Psoas muscle (tissue), 8 donors: ENCODE measurements around the gene SCN3A. TPM values are rescaled to one million over a fixed set of nuclear protein-coding genes. Genes with fewer than 3 reads are reported as not detected.

Experiments
- ATAC-seq, 4 donors: fragments of 200-7000 bp; cut with Tn5 transposase; one replicate each; pipeline ENCODE4 v1.9.1; 2020; ENCODE audit warnings: moderate library complexity in 3 of 4, mild to moderate bottlenecking in 2 of 4
- DNase-seq, 2 donors: peaks; one replicate each; pipeline ENCODE4 v3.0.0-alpha.2; 2020
- H3K27ac ChIP-seq: fragments of 200-600 bp; one replicate; pipeline ENCODE4 v1.8.0; 2022
- H3K27me3 ChIP-seq, 3 donors: fragments of 200-600 bp in 1 of 3; one replicate each; pipeline versions ENCODE4 v1.6.1 to v1.8.0; 2013 to 2022; ENCODE audit warnings: low read length in 2 of 3, mild to moderate bottlenecking in 2 of 3, moderate library complexity in 1 of 3; ENCODE audit not compliant: insufficient read depth in 3 of 3
- H3K36me3 ChIP-seq, 2 donors: fragments of 200-600 bp in 1 of 2; one replicate each; pipeline versions ENCODE4 v1.6.1 to v1.8.0; 2013 to 2022; ENCODE audit warnings: low read depth in 1 of 2, mild to moderate bottlenecking in 1 of 2, moderate library complexity in 1 of 2; ENCODE audit not compliant: insufficient read depth in 1 of 2
- H3K4me1 ChIP-seq: fragments of 200-600 bp; one replicate; pipeline ENCODE4 v1.8.0; 2022
- H3K4me3 ChIP-seq: fragments of 200-600 bp; one replicate; pipeline ENCODE4 v1.8.0; 2022; ENCODE audit warnings: mild to moderate bottlenecking
- H3K9me3 ChIP-seq: fragments of 200-600 bp; one replicate; pipeline ENCODE4 v1.8.0; 2022
- WGBS, 3 donors: extraction: QIAGEN DNeasy Blood & Tissue Kit; methylation state at CpG; one replicate each; pipeline versions ENCODE4 v1.1.6 to v1.1.7; 2013; 5-methylcytosine and 5-hydroxymethylcytosine counted together
- intact Hi-C, 2 donors: fragments of 100-400 bp; cut with DNase I; formaldehyde crosslinking; loops; one replicate each; pipeline versions ENCODE4 v1.11.0 to v1.14.2; 2022
- polyA plus RNA-seq, 3 donors: library from polyadenylated mRNA; stranded (reverse); fragments of 200-250 nt; gene quantifications; one replicate each; pipeline ENCODE4 v1.2.3, GENCODE V29; 2013
- total RNA-seq, 4 donors: library from RNA; stranded (reverse); fragmentation: NEBNext Ultra II Directional in 2 of 4; extraction: Animal tissue kit (Norgen Biotek cat#: 25700) in 2 of 4; gene quantifications; one replicate each; pipeline versions ENCODE4 v1.2.1 to v1.2.4, GENCODE V29; 2021 to 2023
- TF ChIP-seq, protein P1 (sequence below): fragments of 200-600 bp; IDR thresholded peaks from one replicate; pipeline ENCODE4 v1.8.0; 2022; ENCODE audit warnings: antibody characterized with exemption
- donor health status: healthy with polysubstance abuse.
- donor health status: DM: no; HTN: no; CAD: no; lungs with moderate emphysema.
- donor health status: Bipolar disorder and iron deficiency.
- donor health status: healthy.
- donor health status: DM: yes; HTN: yes; CAD: no.
- donor health status: DM: no; HTN: no; CAD: no.
- donor health status: DM: no; HTN: no; CAD: no.
- donor health status: DM: yes; HTN: yes; CAD: no.

SCN3A gene
- total and polyA plus RNA-seq, 7 donors: 0.10 to 1.7 (median 0.58) TPM

DNA sequence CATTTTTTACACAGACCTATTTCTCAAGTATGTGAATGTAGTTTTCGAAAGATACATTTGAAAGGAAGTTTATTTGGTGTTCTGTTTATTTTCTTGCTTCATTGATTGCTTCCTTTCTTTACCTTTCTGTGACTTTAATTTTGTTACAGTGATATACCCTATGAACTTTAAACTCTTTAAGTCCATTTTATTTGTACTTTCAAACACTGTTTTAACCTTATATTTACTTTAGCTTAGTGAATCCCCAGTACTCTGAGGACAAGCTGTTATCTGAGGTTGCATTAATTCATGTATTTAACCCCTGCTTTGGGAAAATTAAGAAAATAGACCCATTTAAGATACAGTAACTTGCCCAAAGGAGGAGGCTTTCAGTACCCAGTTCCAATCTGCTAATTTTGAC, 93.5 kb downstream of the SCN3A start:
- H3K4me1 ChIP-seq: no peaks in the 10 kb centered on the region
- H3K27ac ChIP-seq: no peak overlapping the region
- DNase-seq (no peak), ATAC-seq (no peak)
- H3K4me3 ChIP-seq: no peak overlapping the region
- no peaks in the 10 kb centered on the region for H3K36me3 ChIP-seq
- TF ChIP-seq, protein P1, sequence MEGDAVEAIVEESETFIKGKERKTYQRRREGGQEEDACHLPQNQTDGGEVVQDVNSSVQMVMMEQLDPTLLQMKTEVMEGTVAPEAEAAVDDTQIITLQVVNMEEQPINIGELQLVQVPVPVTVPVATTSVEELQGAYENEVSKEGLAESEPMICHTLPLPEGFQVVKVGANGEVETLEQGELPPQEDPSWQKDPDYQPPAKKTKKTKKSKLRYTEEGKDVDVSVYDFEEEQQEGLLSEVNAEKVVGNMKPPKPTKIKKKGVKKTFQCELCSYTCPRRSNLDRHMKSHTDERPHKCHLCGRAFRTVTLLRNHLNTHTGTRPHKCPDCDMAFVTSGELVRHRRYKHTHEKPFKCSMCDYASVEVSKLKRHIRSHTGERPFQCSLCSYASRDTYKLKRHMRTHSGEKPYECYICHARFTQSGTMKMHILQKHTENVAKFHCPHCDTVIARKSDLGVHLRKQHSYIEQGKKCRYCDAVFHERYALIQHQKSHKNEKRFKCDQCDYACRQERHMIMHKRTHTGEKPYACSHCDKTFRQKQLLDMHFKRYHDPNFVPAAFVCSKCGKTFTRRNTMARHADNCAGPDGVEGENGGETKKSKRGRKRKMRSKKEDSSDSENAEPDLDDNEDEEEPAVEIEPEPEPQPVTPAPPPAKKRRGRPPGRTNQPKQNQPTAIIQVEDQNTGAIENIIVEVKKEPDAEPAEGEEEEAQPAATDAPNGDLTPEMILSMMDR: no peak
- no peaks in the 10 kb centered on the region for H3K27me3 ChIP-seq
- 85 to 97% (median 86%) methylated on average over 1 of the region's 1 CpG for WGBS, 3 donors
- intact Hi-C loops: no loop called here
- H3K9me3 ChIP-seq: no peaks in the 10 kb centered on the region

DNA sequence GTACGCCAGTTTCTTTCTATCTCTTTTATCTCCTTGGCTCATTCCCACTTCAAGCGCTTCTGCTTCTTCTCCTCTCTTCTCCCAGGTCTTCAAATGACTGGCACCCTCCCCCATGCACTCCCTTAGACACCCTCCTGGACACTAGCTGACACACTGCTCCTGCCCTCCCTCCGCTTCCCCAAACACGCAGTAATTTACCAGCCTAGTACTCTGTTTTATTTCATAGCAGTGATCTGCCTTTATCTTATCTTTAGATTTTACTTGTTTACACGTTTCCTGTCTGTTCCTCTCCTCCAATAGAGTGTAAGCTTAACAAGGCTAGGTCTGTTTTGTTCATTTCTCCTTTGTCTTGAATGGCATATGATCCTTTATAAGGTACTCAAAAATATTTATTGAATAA, 93.9 kb downstream of the SCN3A start:
- DNase-seq (no peak), ATAC-seq (no peak)
- H3K4me3 ChIP-seq: no peak overlapping the region
- H3K36me3 ChIP-seq: no peaks in the 10 kb centered on the region
- H3K27me3 ChIP-seq: no peaks in the 10 kb centered on the region
- WGBS, 3 donors: 72 to 84% (median 77%) methylated on average over 5 of the region's 5 CpGs
- no peaks in the 10 kb centered on the region for H3K9me3 ChIP-seq
- intact Hi-C loops: no loop called here
- H3K4me1 ChIP-seq: no peaks in the 10 kb centered on the region
- TF ChIP-seq, protein P1: no peak
- H3K27ac ChIP-seq: no peak overlapping the region

DNA sequence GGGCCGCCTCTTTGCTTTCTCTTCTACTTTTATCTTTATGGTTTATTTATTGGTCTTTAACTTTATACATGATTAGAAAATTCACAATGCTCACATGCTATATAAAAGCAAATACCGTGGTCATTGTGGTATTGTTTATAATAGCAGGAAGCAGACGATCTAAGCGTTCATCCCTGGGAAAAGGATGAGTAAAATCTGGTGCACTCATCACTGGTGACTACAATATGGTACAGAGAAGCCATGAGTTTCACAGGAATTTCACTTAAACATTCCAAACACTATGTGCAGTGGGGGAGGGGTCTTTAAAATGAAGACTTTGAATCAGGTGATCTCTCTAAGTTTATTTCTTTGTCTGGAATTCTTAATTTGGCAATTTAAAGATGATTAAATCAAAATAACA, 97.9 kb downstream of the SCN3A start:
- intact Hi-C loops: no loop called here
- ATAC-seq: no peak

DNA sequence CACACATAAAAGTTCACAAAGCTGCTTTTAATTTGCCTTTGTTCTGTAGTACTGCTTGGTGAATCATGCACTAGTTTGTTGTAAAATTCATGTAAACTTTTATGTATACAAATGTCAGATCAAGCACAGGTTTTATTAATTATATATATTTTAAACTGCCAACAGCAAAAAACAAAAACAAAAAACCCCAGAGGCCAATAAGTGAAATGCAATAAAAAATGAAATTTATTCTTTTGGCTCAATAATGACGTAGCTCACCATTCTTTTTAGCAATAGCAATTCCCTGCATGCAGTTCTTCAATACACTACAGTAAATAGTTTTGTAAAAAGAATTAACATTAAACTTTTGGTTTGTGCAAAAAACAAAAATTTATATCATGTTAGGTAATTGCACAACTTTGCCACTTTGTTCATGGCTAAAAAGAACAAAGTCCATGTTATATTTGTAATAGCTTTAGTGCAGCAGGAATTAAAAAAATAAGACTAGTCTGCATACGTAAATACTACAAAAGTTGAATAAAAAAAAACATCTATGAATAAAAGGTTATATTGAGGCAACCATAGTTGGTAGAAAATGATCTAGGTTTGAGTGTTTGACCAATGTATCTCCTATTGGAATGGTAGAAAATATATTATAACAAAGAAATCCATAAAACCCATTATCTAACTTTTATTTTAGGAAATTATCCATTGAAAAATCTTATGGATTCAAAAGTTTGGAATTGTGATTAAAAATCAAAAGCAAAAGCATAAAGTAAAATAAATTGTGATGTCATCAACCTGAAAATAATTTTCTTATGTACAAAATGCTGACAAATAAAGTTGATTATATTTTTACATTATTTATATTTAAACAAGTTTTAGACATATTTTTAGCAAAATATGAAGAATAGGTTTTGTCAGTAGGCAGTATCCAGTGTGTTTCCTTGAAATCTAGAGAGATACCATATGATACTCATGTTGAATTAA, 115.6 kb downstream of the SCN3A start:
- TF ChIP-seq, protein P1: no peak
- H3K4me3 ChIP-seq: no peak overlapping the region
- H3K9me3 ChIP-seq: no peaks in the 10 kb centered on the region
- no peak overlapping the region for H3K27ac ChIP-seq
- no peaks in the 10 kb centered on the region for H3K27me3 ChIP-seq
- H3K4me1 ChIP-seq: no peaks in the 10 kb centered on the region
- intact Hi-C loops: no loop called here
- DNase-seq (no peak), ATAC-seq (no peak)
- 67 to 81% (median 71%) methylated on average over 2 of the region's 2 CpGs for WGBS, 3 donors
- H3K36me3 ChIP-seq: no peaks in the 10 kb centered on the region

More for the DNA sequence above, 97.9 kb downstream of the SCN3A start:
- Histone ChIP-seq H3K4me3 (no peak overlapping the region), H3K27me3 (no peaks in the 10 kb centered on the region), H3K9me3 (no peaks in the 10 kb centered on the region), H3K27ac (no peak overlapping the region), H3K36me3 (no peaks in the 10 kb centered on the region), H3K4me1 (no peaks in the 10 kb centered on the region)
- WGBS, 3 donors: 66 to 69% (median 67%) methylated on average over 4 of the region's 4 CpGs
- TF ChIP-seq, protein P1: no peak
- no peak for DNase-seq
